ENCODE measurements around the gene OR3A3. TPM values are rescaled to one million over a fixed set of nuclear protein-coding genes. Genes with fewer than 3 reads are reported as not detected.
"Not testable (repeated sequence)": the region's sequence is repeated elsewhere in the genome, so short reads cannot be mapped to it uniquely, and the experiment has no call there.

The OR3A3 gene
- not detected in 2 replicates for total RNA-seq

- DNase-seq (ENCODE audit: extremely low read depth, low read depth, low spot score): no peak
Observed at GRCh38 chr17:3411070-3411469, at the start of gene OR3A3. Gene OR3A3 (plus strand): TSS chr17:3411370.

GRCh38 chr17:3371167-3371566, 40.0 kb upstream of the OR3A3 start:
- not testable (repeated sequence) for DNase-seq (ENCODE audit: extremely low read depth, low read depth, low spot score)

DNA sequence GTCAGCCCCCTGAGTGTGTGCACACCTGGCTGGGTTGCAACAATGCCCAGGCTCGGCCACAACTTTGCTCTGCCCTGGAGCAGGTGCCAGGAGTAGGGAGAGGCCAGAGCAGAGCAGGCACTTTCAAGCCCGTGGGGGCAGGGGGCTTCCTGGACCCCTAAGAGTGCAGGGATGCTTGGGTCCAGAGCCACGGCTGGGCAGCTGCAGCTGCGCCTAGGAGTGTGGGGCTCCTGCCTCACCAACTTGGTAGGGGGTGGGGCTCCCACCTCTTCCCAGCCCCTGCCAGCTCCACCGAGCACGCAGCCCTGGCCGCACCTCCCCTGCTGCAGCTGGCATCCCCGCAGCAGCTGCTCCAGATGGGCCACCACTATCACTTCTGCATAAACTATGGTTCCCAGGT, 32.8 kb upstream of the OR3A3 start:
- no peak for DNase-seq (ENCODE audit: extremely low read depth, low read depth, low spot score)

GRCh38 chr17:3381957-3382356, 29.2 kb upstream of the OR3A3 start:
- DNase-seq (ENCODE audit: extremely low read depth, low read depth, low spot score): no peak

- DNase-seq (ENCODE audit: extremely low read depth, low read depth, low spot score): no peak
Observed at GRCh38 chr17:3385869-3386816, 25.0 kb upstream of the OR3A3 start, which contains the start of gene OR3A2. Gene OR3A2 (minus strand): TSS chr17:3386308.

- DNase-seq (ENCODE audit: extremely low read depth, low read depth, low spot score): no peak
Observed at GRCh38 chr17:3389791-3390190, 21.4 kb upstream of the OR3A3 start.

GRCh38 chr17:3397801-3398200, 13.4 kb upstream of the OR3A3 start:
- not testable (repeated sequence) for DNase-seq (ENCODE audit: extremely low read depth, low read depth, low spot score)

GRCh38 chr17:3398310-3398709, 12.9 kb upstream of the OR3A3 start, which contains the start of gene OR1E1:
Gene OR1E1 (minus strand): TSS chr17:3398410. CDS start chr17:3398410, 0 bp downstream.
- no peak for DNase-seq (ENCODE audit: extremely low read depth, low read depth, low spot score)

- DNase-seq (ENCODE audit: extremely low read depth, low read depth, low spot score): no peak
Observed at GRCh38 chr17:3400055-3400454, 11.1 kb upstream of the OR3A3 start.

DNA sequence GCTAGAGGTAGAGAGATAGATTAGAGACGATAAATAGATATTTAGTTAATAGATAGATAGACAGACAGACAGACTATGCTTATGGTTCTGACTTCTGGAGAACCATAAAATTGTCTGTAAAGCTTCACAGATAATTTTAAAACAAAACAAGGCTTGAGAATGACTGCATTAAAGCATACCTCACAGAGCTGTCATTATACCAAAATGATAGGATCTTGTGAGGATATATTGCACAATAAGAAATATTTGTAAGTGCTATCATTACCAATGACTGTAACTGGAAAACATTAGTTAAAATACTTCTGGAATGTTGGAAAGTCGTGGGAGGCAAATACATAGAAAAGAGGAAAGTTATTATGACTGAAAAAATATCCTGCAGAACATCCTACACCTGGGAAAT, 9.4 kb upstream of the OR3A3 start:
- no peak for DNase-seq (ENCODE audit: extremely low read depth, low read depth, low spot score)

DNA sequence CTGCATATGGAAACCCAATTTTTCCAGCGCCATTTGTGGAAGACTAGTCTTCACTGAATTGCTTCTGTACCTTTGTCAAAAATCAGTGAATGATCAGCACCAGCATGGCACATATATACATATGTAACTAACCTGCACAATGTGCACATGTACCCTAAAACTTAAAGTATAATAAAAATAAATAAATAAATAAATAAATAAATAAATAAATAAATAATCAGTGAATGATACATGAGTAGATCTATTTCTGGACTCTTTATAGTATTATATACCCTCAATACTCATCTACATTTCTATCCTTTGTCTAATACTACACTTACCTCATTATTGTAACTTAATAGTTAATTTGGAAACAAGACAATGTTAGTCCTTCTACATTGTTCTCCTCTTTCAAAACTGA, 7.3 kb upstream of the OR3A3 start:
- DNase-seq (ENCODE audit: extremely low read depth, low read depth, low spot score): not testable (repeated sequence)

DNA sequence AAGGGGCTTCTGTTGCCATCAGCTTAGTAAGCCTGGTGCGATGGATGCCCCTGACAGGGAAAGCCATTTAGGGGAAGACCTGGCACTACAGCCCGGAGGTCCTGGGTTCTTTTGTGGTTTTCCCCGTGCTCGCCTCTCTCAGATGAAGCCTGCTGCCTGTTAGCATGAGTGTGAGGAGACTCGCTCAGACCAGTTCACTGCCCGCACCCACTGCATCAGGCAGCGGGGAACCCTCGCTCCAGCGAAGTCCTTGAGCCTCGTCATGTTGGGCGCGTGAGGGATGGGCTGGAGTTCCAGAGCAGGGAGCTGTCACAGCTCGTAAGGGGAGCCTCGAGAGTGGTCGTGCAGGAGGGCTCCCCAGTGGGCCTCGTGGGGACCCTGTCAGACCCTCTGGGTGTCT, 1.0 kb downstream of the OR3A3 start:
- not testable (repeated sequence) for DNase-seq (ENCODE audit: extremely low read depth, low read depth, low spot score)

GRCh38 chr17:3415610-3416009, 4.4 kb downstream of the OR3A3 start:
- DNase-seq (ENCODE audit: extremely low read depth, low read depth, low spot score): no peak

DNA sequence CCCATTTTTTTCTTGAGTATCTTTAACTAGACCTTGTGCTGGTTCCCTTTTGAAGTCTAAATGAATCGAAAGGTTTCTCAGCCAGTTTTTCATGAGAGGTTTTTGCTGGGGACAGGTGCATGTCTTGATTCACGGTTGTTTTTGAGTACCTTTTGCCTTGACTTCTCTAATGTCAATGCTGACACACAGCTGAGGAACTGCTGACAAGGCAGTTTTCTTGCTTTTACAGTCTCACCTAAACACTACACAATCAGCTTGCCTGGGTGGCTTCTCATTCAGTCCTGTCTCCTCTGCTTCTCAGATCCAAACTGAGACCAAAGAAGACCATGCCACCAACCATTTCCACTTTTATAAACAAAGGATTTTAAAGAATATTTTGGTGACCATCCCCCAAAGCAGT, 7.1 kb downstream of the OR3A3 start:
- no peak for DNase-seq (ENCODE audit: extremely low read depth, low read depth, low spot score)

DNA sequence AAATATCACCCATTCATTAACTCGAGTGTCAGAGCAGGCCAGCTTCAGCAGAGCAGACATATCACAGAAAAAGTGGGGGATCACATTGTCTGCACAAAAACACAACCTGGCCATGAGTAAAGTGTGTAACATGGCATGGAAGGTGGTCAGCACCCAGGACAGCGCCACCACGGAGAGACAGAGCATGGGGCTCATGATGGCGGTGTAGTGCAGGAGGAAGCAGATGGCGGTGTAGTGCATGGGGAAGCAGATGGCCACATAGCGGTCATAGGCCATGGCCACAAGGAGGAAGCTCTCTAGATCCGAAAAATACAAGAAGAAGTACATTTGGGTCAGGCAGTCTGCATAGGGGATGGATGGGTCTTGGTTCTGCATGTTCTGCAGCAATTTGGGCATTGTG, 22.0 kb downstream of the OR3A3 start:
- not testable (repeated sequence) for DNase-seq (ENCODE audit: extremely low read depth, low read depth, low spot score)

GRCh38 chr17:3433741-3434140, 22.6 kb downstream of the OR3A3 start, which contains the start of gene OR1E2:
Gene OR1E2 (minus strand): TSS chr17:3433841. CDS start chr17:3433841, 0 bp downstream.
- no peak for DNase-seq (ENCODE audit: extremely low read depth, low read depth, low spot score)

DNA sequence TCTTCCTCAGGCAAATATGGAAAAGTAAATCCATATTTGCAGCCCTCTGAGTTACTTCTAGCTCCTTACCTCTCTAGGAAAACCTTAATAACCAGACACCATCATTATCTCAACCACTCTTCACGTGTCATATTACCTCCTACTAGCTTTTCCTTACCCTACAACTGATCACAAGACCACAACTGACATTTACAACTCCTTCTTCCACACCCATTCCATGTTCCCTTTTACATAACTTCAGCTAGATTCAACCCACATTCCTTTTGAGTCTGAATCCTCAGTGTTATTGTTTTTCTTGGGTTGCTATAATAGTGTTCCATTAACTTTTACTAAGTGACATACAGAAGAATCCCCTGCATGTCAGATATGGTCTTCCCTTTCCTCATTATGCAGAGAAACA, 27.2 kb downstream of the OR3A3 start:
- no peak for DNase-seq (ENCODE audit: extremely low read depth, low read depth, low spot score)

GRCh38 chr17:3440451-3440850, 29.3 kb downstream of the OR3A3 start:
- DNase-seq (ENCODE audit: extremely low read depth, low read depth, low spot score): no peak

GRCh38 chr17:3447625-3448024, 36.5 kb downstream of the OR3A3 start:
- DNase-seq (ENCODE audit: extremely low read depth, low read depth, low spot score): no peak

DNA sequence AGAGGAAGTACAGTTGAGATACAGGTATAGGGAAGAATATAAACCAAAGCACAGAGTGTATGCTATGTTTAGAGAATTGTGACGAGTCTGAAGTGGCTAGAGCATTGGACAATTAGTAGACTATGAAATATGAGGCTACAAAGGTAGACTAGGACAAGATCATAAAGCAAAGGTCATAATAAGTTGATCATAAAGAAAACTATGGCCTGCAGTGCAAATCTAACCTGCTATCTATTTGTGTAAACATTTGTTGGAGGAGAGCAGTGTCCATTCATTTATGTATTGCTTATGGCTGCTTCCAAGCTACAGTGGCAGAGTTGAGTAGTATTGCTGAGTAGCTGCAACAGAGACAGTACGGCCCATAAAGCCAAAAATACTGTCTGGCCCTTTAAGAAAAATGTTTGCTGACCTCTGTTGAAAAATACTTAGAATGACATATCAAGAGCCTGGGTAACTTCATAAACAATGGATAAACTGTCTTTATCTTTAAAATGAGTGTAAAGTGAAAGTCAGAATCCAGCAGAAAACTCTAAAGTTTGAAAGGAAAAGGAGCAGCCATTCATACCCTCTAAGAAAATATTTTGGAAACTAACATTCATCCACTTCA, 37.0 kb downstream of the OR3A3 start:
- DNase-seq (ENCODE audit: extremely low read depth, low read depth, low spot score): no peak

GRCh38 chr17:3466355-3466754, 55.2 kb downstream of the OR3A3 start:
- DNase-seq (ENCODE audit: extremely low read depth, low read depth, low spot score): not testable (repeated sequence)

- no peak for DNase-seq (ENCODE audit: extremely low read depth, low read depth, low spot score)
Observed at GRCh38 chr17:3469529-3469928, 58.4 kb downstream of the OR3A3 start.
